GM18511 (cell line): ENCODE measurements around the gene PACSIN1.

ENCODE experiments used
- ATAC-seq: cut with Tn5 transposase; IDR thresholded peaks from one replicate; pipeline ENCODE4 v1.9.1; 2021; ENCODE audit warnings: mild to moderate bottlenecking, moderate library complexity; ENCODE audit not compliant: unreplicated experiment

The PACSIN1 gene

GRCh38 chr6:34560366-34561226 lies 94.7 kb downstream of the PACSIN1 start:
- no peak for ATAC-seq

DNA sequence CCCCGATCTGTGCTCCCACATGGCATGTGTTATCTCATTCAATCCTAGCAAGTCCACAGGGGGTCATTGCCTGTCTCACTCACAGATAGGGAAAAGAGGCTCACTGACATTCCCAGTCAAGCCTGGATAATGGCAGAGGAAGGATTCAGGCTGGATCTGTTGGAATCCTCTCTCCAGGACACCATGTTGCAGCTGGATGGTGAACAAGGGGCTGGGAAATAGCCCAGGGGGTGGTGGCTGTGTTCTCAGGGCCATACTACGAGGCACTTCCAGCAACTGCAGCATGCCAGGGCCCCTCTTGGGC lies 95.3 kb downstream of the PACSIN1 start:
- no peak for ATAC-seq

DNA sequence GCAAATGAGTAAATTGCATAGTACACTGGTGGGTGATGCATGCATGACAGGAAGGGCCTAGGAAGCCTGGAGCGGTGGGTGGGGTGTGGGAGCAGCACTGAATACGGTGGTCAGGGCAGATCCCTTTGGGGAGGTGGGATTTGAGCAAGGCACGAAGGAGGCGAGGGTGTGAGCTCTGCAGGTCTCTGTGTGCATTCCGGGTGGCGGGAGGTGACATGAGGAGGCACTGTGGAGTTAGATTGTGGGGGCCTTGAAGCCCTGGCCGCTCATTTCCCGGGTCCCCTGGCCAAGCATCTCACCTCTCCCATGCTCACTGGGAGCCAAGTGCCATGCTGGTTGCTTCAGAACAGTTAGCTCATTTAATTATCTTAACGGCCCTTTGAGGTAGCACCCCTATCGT lies 96.5 kb downstream of the PACSIN1 start:
- no peak for ATAC-seq

GRCh38 chr6:34562861-34563512 lies 97.1 kb downstream of the PACSIN1 start:
- no peak for ATAC-seq

DNA sequence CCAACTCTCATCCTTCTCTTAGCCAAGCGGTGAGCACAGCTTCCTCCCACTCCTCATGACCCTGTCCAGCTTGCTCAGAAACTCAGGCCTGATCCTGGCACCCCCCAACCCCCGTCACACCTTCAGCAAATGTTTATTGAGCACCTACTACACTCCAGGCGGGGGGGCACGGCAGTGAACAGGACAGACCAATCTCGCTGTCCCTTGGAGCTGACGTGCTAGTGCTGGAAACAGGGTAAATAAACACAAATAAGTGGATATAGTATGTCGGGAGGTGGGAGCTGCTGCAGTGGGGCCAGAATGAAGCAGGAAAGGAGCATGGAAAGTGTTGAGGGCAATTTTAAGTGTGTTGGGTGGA lies 97.6 kb downstream of the PACSIN1 start:
- no peak for ATAC-seq

GRCh38 chr6:34564181-34564580 lies 98.3 kb downstream of the PACSIN1 start:
- no peak for ATAC-seq

- ATAC-seq, result no peak
Measured at GRCh38 chr6:34565722-34566137, 99.9 kb downstream of the PACSIN1 start.

DNA sequence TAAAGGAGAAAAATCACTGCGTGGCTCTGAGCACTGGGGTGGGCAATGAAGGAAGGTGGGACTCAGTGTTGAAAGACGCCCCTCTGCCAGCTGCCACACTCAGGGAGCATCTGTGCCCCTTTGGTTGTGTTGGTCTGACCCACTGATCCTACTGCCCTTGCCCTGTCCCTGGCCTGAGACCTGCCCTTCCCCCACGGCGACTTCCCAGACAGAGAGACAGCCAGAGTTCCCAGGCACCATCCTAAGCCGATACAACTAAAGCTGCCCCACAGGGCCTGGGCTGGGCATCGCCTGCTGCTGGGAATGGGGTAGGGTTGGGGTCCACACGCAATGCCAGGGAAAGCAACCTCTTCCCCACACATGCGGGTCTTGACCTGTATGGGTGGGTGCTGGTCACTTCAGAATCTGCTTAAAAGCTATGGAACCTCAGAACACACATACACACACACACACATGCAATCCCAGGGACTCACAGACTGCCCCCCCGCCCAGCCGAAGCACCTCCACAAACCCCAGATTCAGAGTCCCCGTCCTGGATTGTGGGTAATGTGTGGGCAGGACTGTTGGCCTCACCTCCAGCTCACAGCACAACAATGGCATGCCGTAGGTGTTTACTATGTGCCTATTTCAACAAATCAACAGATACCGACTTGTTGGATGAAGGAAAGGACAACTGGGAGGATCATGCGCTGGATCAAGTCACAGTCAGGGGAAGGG lies 101.1 kb downstream of the PACSIN1 start:
- ATAC-seq, result no peak

GRCh38 chr6:34568341-34569201 lies 102.7 kb downstream of the PACSIN1 start:
- ATAC-seq, result no peak

DNA sequence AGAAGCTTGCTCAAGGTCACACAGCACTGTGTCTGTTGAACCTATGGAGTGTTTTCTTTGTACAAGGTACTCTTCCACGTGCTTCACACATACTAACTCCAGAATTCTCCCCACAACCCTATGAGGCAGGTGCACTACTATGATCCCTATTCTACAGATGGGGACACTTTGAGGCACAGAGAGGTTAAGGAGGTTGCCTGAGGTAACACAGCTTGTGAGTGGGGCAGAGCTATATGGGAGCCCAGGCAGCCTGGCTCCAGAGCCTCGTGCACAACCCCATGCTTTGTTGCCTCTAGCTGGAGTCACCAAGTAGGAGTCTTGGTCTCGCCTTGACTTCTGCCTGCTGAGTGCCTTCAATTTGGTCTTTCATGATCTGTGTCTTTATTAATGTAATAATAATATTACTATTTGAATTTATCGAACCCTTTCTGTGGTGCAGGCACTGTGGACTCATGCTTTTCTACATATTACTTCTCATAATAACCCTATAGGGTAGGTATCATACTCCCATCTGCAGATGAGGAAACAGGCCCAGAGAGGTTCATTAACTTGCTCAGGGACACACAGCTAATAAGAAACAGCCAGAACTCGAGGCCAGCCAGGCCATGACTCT lies 103.6 kb downstream of the PACSIN1 start:
- ATAC-seq, result no peak

DNA sequence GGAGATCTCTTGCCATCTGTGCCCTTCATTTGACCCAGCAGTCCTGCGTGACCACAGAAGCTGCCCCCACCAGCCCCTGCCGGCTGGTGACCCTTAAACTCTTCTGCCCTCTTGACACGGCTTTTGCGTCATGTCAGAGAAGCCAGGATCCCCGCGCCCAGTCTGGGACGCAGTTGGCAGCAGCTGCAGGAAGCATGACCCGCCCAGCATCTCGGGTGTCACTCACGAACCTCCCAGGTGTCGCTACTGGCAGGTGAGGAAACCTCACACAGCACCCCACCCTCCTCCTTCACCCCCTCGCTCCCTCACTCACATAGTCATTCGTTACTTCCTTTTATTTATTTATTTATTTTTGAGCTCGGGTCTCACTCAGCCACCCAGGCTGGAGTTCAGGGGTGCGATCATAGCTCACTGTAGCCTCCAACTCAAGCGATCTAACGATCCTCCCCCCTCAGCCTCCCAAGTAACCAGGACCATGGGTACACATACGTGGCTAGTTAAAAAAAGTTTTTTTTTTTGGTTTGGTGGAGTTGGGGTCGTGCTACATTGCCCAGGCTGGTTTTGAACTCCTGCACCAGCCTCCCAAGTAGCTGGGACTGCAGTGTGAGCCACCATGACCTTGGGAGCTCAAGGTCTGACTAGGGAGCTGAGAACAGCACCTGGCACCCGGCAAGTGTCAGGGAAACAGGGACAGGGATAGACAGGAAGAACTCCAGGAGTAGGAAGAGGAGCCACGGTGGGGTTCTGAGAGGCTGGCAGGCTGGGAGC lies 104.4 kb downstream of the PACSIN1 start:
- no peak for ATAC-seq

DNA sequence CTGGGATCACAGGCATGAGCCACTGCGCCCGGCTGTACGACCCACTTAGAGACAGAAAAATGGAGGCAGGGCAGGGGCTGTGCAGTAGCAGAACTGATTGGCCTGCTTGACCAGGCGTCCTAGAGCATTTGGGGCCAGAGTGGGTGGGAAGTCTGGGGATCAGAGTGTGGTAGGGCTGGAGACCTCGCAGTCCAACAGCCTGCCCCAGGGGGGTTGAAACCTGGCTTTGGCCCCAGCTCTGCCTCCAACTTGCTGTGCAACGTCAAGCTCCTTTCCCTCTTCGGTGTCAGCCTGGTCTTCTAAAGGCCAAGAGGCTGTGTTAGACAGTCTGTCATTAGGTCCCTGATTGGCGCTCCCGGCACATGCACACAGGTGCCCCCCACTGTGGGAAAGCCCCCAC lies 105.5 kb downstream of the PACSIN1 start:
- no peak for ATAC-seq

- no peak for ATAC-seq
Measured at GRCh38 chr6:34572021-34572420, 106.1 kb downstream of the PACSIN1 start.

GRCh38 chr6:34572585-34572984 lies 106.7 kb downstream of the PACSIN1 start:
- no peak for ATAC-seq

DNA sequence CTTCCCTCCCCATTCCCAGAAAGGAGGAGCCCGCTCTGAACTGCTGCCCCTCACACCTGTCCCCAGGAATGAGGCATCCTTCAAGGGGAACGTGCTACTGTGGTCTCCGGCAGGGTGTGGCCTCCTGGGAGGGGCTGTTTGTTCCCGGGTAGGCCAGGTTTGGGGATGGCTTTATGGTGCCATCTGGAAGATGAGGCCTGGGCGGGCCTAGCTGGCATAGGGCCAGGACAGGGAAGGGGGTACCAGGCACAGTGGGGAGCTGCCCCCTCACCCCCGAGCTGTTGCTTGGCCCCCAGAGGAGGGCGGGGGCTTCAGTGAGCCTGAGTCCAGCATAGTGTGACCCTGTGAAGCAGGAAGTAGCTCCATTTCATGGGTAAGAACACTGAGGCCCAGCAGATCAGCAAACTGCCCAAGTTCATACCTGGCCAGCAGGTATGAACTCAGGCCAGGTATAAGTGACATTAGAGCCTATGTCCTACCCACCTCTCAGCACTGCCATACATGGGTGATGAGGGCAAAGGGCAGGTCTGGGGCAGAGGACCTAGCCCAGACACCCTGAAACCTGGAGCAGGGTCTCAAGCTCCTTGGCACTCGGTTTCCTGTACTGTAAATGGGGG lies 107.8 kb downstream of the PACSIN1 start:
- no peak for ATAC-seq

DNA sequence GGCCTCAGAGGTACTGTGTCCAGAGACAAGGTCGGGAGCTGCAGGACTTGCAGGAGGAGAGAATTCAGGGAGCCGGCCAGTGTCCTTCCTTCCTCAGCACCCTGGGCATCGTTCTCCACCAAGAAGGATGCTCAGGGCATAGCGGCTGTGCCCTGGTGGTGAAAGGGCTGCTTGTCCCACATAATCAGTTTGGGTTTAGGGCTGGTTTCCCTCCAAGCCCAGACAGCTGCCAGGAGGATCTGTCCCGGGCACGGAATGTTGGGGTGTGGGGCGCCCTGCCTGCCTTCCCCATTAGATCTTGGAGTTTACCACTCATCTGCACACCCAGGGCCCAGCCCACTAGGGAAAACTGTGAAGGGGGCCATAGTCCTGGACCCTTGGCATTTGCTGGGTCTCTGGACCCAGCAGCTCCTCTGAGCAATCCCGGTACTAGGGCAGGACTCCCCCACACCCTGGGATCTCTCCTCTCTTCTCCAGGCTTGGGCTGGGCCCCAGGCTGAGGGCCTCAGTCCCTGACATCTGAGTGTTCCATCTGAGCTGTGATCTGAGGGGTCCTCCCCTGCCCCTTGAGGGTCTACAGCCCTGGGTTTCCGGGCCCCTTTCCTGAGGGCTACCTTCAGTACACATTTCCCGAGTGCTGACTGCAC lies 108.9 kb downstream of the PACSIN1 start:
- ATAC-seq, result no peak

GRCh38 chr6:34575326-34575725 lies 109.5 kb downstream of the PACSIN1 start:
- no peak for ATAC-seq

GRCh38 chr6:34576286-34576955 lies 110.5 kb downstream of the PACSIN1 start:
- no peak for ATAC-seq
